Endothelial cell of umbilical vein (primary cell): Measurements from ENCODE around the gene TEK. TPM values are rescaled to one million over a fixed set of nuclear protein-coding genes. Genes with fewer than 3 reads are reported as not detected.

Source experiments
- BruUV-seq: library from RNA; stranded (reverse); fragments of 400-500 nt; replicated peaks from 2 replicates; lab custom pipeline; 2021; lab: Mats Ljungman, UMichigan
- CTCF ChIA-PET: fragments of 300-600, 350-600 bp; sonication (Branson Sonifier 250); formaldehyde crosslinking; loops from one replicate; lab custom pipeline; 2021; ENCODE audit warnings: antibody characterized with exemption, inconsistent platforms; lab: Charles Lee
- POLR2A ChIA-PET: fragments of 300-600, 350-600 bp; sonication (Branson Sonifier 250); formaldehyde crosslinking; loops from one replicate; lab custom pipeline; 2021; ENCODE audit warnings: antibody characterized with exemption, inconsistent platforms; lab: Charles Lee
- DNase-seq: peaks from one replicate; pipeline ENCODE4 v3.0.0-alpha.2; 2011; ENCODE audit warnings: low read depth, low spot score
- FAIRE-seq: peaks from 2 replicates; lab custom pipeline; 2011; peaks lifted over from hg19 to GRCh38; lab: Jason Lieb, UNC
- H2AFZ ChIP-seq: 2 replicates; pipeline ENCODE4 v1.6.0; 2012; ENCODE audit warnings: low read depth, low read length, control low read depth, inconsistent platforms
- H3K27ac ChIP-seq: 2 replicates; pipeline ENCODE4 v1.5.1; 2011; ENCODE audit warnings: low read depth, mild to moderate bottlenecking, control low read depth, low read length, moderate library complexity; ENCODE audit not compliant: insufficient read depth
- H3K27me3 ChIP-seq, 2 experiments: 2 replicates each; pipeline versions ENCODE4 v1.6.0 to v1.6.1; 2011; ENCODE audit warnings: low read length in 2 of 2, mixed read lengths in 1 of 2; ENCODE audit not compliant: control insufficient read depth in 2 of 2, insufficient read depth in 2 of 2
- H3K36me3 ChIP-seq, 2 experiments: 2 replicates in 1 of 2; 3 replicates in 1 of 2; pipeline ENCODE4 v1.5.1; 2011; ENCODE audit warnings: low read length in 2 of 2, mild to moderate bottlenecking in 1 of 2, moderate library complexity in 1 of 2; ENCODE audit not compliant: control insufficient read depth in 2 of 2, insufficient read depth in 2 of 2; ENCODE audit errors: extremely low read depth in 1 of 2
- H3K4me1 ChIP-seq: 3 replicates; pipeline ENCODE4 v1.5.1; 2011; ENCODE audit warnings: mild to moderate bottlenecking, low read length; ENCODE audit not compliant: control insufficient read depth, insufficient read depth; ENCODE audit errors: extremely low read depth
- H3K4me2 ChIP-seq: 2 replicates; pipeline ENCODE4 v1.6.1; 2011; ENCODE audit warnings: low read length, control low read depth, mixed read lengths; ENCODE audit not compliant: insufficient read depth
- H3K4me3 ChIP-seq, 3 experiments: fragments of 200-600 bp in 1 of 3; sonication (generic), shearing (Covaris generic) in 1 of 3; replicated peaks in 1 of 3; 2 replicates each; pipeline ENCODE4 v1.5.1; 2011 to 2016; ENCODE audit warnings: control low read depth in 3 of 3, low read length in 3 of 3, mild to moderate bottlenecking in 2 of 3, inconsistent platforms in 1 of 3, low read depth in 1 of 3, moderate library complexity in 1 of 3; ENCODE audit not compliant: insufficient read depth in 1 of 3
- H3K79me2 ChIP-seq: 2 replicates; pipeline ENCODE4 v1.6.0; 2012; ENCODE audit warnings: low read length, inconsistent platforms; ENCODE audit not compliant: control insufficient read depth, insufficient read depth
- H3K9ac ChIP-seq: replicated peaks from 2 replicates; pipeline ENCODE3; 2011; ENCODE audit warnings: low read length, control low read depth; ENCODE audit not compliant: insufficient read depth; ENCODE audit errors: extremely low read depth
- H3K9me1 ChIP-seq: replicated peaks from 3 replicates; pipeline ENCODE4 v1.6.0; 2011; ENCODE audit warnings: mild to moderate bottlenecking, low read length; ENCODE audit not compliant: control insufficient read depth, insufficient read depth; ENCODE audit errors: extremely low read depth
- H3K9me3 ChIP-seq: replicated peaks from 2 replicates; pipeline ENCODE4 v1.5.1; 2012; ENCODE audit warnings: low read length, inconsistent platforms; ENCODE audit not compliant: control insufficient read depth, insufficient read depth
- H4K20me1 ChIP-seq: replicated peaks from 2 replicates; pipeline ENCODE3; 2011; ENCODE audit warnings: mild to moderate bottlenecking, low read length; ENCODE audit not compliant: control insufficient read depth, insufficient read depth; ENCODE audit errors: extremely low read depth
- EZH2 ChIP-seq: IDR thresholded peaks from 2 replicates; pipeline ENCODE4 v1.6.1; 2012; ENCODE audit warnings: borderline replicate concordance, low read depth, mild to moderate bottlenecking, moderate library complexity, low read length, inconsistent platforms; ENCODE audit not compliant: severe bottlenecking
- FOS ChIP-seq: IDR thresholded peaks from 2 replicates; pipeline ENCODE4 v1.6.1; 2011; ENCODE audit warnings: mild to moderate bottlenecking, low read length, moderate library complexity, borderline replicate concordance; ENCODE audit not compliant: insufficient read depth
- GATA2 ChIP-seq: IDR thresholded peaks from 2 replicates; pipeline ENCODE4 v1.7.0; 2011; ENCODE audit warnings: low read depth, mild to moderate bottlenecking, moderate library complexity, mixed read lengths, low read length; ENCODE audit not compliant: insufficient read length, insufficient read depth
- JUN ChIP-seq: IDR thresholded peaks from 2 replicates; pipeline ENCODE4 v1.6.1; 2011; ENCODE audit warnings: borderline replicate concordance, low read depth; ENCODE audit not compliant: insufficient read length, insufficient read depth
- MAX ChIP-seq: IDR thresholded peaks from 2 replicates; pipeline ENCODE4 v1.6.1; 2011; ENCODE audit not compliant: insufficient read depth, insufficient read length
- MYC ChIP-seq: IDR thresholded peaks from one replicate; pipeline ENCODE4 v1.6.1; 2011; ENCODE audit warnings: mild to moderate bottlenecking, low read depth, low read length
- POLR2A ChIP-seq: IDR thresholded peaks from 2 replicates; pipeline ENCODE4 v1.6.1; 2012; ENCODE audit warnings: low read depth, mild to moderate bottlenecking, control low read depth, low read length
- POLR2AphosphoS5 ChIP-seq: IDR thresholded peaks from 2 replicates; pipeline ENCODE4 v1.6.1; 2012; ENCODE audit warnings: low read depth, mild to moderate bottlenecking, control low read depth, low read length, moderate library complexity; ENCODE audit not compliant: insufficient read depth
- dilution Hi-C: fragments of 300-500 bp; cut with MboI; formaldehyde crosslinking; loops from one replicate; pipeline ENCODE4 v1.15.0; 2019; ENCODE audit warnings: low sequenced_read_pairs; ENCODE audit not compliant: extremely low pct_ligation_motif_present
- intact Hi-C: fragments of 100-400 bp; cut with micrococcal nuclease; formaldehyde crosslinking; loops from one replicate; pipeline ENCODE4 v1.10.0; 2022
- polyA plus RNA-seq, 4 experiments: library from polyadenylated mRNA; depleted of rRNA in 3 of 4; stranded (reverse) in 3 of 4; unstranded in 1 of 4; fragments of >200 nt; gene quantifications; 2 replicates each; pipeline versions ENCODE4 v1.2.1 to v1.2.3, GENCODE V29; 2011 to 2012; ENCODE audit warnings: missing spikeins in 1 of 4
- total RNA-seq: library from RNA; stranded (reverse); gene quantifications from 2 replicates; pipeline ENCODE4 v1.2.3, GENCODE V29; 2021
- TF ChIP-seq, protein P1 (sequence below), 2 donors: IDR thresholded peaks; 1 replicate in 1 of 2; 2 replicates in 1 of 2; pipeline ENCODE4 v1.5.1; 2011; ENCODE audit warnings: low read length in 2 of 2, mild to moderate bottlenecking in 2 of 2, moderate library complexity in 2 of 2, control low read depth in 1 of 2, inconsistent platforms in 1 of 2, low read depth in 1 of 2; ENCODE audit not compliant: insufficient read depth in 1 of 2; ENCODE audit errors: extremely low read depth in 1 of 2

Gene TEK
- total and polyA plus RNA-seq, 2 donors (not counting 3 experiments of a cell fraction or from before 2014, with no cell fraction given) = 26.9 to 44.1 TPM

GRCh38 chr9:27117489-27118135, 8.6 kb downstream of the TEK start:
- peak; percentile 98 for FAIRE-seq
- ChIA-PET POLR2A (interaction anchor here (0.5 to 1.1 kb wide), 3 partner anchors 8 to 35 kb away, joined by 3 read pairs; partner anchors contain the start of gene TEK), CTCF (interaction anchor here (0.7 to 2.3 kb wide), 4 partner anchors 26 to 71 kb away, joined by 3 to 11 read pairs (median 3); no protein-coding TSS in a partner anchor)
- TF ChIP-seq POLR2AphosphoS5 = peak; percentile 74
- peak; percentile 54 for TF ChIP-seq POLR2A
- peak; percentile 73 for TF ChIP-seq FOS
- peak; percentile 18 for TF ChIP-seq MAX
- peak; percentile 67 for TF ChIP-seq GATA2
- no peak for TF ChIP-seq MYC
- TF ChIP-seq JUN = peak; percentile 92
- TF ChIP-seq EZH2 = no peak
- TF ChIP-seq, protein P1, sequence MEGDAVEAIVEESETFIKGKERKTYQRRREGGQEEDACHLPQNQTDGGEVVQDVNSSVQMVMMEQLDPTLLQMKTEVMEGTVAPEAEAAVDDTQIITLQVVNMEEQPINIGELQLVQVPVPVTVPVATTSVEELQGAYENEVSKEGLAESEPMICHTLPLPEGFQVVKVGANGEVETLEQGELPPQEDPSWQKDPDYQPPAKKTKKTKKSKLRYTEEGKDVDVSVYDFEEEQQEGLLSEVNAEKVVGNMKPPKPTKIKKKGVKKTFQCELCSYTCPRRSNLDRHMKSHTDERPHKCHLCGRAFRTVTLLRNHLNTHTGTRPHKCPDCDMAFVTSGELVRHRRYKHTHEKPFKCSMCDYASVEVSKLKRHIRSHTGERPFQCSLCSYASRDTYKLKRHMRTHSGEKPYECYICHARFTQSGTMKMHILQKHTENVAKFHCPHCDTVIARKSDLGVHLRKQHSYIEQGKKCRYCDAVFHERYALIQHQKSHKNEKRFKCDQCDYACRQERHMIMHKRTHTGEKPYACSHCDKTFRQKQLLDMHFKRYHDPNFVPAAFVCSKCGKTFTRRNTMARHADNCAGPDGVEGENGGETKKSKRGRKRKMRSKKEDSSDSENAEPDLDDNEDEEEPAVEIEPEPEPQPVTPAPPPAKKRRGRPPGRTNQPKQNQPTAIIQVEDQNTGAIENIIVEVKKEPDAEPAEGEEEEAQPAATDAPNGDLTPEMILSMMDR (IDR thresholded peaks at IDR 0.05; ENCODE audit: extremely low read depth in 1 of 2, insufficient read depth in 1 of 2, low read depth in 1 of 2, low read length in 2 of 2) = no peak
- H3K4me3 ChIP-seq = no peak overlapping the region
- no peaks in the 10 kb centered on the region for H3K9me3 ChIP-seq
- peak; percentile 98 for DNase-seq
- no peaks in the 10 kb centered on the region for H4K20me1 ChIP-seq
- dilution Hi-C loops = no loop called here
- BruUV-seq = no TSS peak
- H3K79me2 ChIP-seq = peaks cover 46% of the 10 kb centered on the region
- intact Hi-C loops = loop anchor here (1.0 to 5.0 kb wide), 5 partner anchors 8 to 225 kb away; partner anchors contain the start of genes CAAP1 and PLAA
- peak overlapping the region; percentile 74 for H3K9ac ChIP-seq
- peak overlapping the region; percentile 12 for H3K4me2 ChIP-seq
- no peak overlapping the region for H2AFZ ChIP-seq
- peaks cover 31% of the 10 kb centered on the region for H3K4me1 ChIP-seq
- no peaks in the 10 kb centered on the region for H3K27me3 ChIP-seq
- no peaks in the 10 kb centered on the region for H3K36me3 ChIP-seq
- peak overlapping the region; percentile 95 for H3K27ac ChIP-seq
- no peaks in the 10 kb centered on the region for H3K9me1 ChIP-seq
